Measurements from ENCODE around the gene DSEL.

The DSEL gene

DNA sequence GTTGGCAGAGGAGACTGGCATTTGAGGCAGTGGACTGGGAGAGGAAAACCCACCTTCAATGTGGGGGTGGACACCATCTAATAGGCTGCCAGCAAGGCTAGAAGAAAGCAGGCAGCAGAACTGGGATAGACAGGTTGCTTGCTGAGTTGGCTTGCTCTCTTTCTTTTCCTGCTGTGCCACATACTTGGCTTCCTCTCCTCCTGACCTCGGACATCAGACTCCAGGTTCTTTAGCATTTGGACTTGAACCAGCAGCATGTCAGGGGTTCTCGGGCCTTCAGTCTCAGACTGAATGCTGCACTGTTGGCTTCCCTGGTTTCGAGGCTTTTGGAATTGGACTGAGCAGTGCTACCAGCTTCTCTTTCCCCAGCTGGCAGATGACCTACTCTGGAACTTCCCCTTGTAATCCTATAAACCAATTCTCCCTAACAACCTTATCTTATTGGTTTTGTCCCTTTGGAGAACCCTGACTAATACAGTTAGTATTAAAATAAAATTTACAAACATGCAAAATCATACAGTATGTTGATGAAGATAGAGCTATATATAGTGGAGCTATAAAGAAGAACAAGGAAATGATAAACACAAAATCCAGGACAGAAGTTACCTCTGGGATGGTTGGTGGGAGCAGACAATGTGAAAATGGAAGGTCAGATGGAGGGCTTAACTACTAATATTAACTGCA is 15.9 kb downstream of the DSEL start:
- DNase-seq (ENCODE audit: low read depth), result no peak

DNA sequence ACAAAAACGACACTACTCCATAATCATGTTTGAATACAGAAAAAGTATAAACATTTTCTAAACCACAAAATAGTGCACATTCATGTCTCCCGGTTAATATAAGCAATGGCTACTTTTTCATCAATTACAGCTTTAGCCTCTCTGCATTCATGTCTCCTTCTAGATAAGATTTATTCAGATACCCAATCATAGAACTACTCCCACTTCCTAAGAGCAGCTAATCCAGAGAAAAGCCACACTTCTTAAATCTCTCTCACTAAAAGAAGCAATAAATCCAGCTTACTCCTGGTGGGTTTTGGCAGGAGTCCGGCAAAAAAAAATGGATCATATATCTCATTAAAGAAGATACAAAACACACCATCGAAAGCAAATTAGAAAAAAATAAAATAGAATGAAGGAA is 20.1 kb downstream of the DSEL start:
- no peak for DNase-seq (ENCODE audit: low read depth)

DNA sequence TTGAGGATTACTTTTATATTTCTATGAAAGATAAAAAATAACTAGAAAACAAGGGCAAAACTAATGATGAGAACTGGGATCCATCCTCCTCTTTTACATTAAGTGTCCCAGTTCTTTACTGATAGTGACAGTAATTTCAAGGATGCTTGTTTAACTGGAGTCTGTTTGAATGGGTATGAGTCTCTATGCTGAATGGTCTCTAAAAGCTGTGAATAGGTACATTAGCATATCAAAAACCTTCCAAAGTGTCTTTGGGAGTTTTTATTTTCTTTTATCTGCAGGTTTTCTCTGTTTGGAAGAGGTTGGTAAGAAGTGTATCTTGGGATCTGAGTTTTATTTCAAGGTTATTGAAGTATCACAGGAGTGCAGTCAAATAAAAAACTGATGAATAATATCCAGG is 30.0 kb downstream of the DSEL start:
- no peak for DNase-seq (ENCODE audit: low read depth)

DNA sequence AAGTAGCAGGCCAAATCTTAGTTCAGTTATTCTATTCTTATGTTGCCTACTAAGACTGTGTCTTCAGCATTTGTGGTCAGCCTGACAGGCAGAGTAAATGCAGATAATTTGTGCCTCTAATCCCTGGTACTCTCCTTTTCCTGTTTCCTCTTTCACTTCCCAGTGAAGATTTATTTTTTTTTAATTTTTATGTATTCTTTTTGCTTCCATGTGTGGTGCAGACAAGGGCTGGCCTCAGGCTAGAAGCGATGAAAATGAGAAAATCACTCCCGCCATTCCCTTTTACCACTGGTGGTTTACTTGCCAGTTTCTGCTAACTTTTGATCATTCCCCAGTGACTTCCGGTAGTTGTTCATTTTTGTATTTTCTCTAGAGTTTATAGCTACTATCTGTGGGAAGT is 30.9 kb downstream of the DSEL start:
- DNase-seq (ENCODE audit: low read depth), result no peak

DNA sequence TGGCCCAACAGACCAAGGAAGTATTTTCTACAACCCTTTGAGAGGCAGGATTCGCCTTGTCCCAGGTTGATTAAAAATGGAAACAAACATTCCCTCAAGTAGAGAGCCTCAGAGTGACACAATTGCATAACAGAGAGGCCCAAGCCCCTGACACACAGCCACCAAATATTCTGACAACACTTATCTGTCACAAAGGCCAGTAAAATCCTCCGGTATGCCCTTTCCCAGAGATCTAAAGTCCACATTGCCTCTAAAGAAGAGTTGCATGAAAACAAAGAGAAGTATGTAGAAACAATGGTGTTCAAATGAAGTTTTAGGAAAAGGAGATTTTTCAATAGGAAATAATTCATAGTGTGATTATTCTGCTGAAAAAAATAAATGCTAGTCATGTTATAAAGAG is 32.1 kb downstream of the DSEL start:
- no peak for DNase-seq (ENCODE audit: low read depth)

DNA sequence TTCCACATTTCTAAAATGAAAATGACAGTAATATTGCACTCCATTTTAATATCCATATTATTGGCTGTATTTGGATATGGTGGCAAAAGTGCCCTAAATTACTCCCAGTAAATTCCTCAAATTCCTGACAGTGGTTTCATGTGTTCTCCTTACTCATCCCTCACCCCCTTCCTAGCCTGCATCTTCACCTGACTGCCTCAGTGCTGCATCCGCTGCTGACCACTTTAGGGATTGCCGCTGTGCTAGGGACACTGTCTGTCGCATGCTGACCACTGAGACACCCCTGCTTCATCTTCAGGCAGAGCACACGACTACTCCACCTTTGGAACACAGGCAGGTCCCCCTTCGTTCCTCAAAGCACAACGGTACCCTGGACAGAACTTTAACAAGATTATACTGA is 32.6 kb downstream of the DSEL start:
- DNase-seq (ENCODE audit: low read depth), result no peak

DNA sequence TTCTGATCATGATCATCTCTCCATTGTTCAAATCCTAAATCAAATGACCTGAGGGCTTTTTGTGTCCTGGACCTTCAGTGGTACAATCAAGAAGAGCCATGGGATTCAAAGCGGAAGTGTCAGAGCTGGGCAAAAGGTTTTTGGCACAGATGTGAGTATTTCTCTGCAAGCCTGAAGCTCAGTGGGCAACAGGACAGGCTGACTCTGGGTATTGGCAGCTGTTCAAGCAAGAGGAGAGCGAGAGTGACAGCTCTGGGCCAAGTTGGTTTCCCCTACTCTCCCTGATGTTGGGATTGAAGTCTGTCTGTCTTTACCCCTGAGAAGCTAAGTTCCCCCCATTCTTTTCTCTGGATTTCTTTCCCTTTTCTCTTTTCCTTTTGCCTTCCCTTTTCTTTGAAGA is 33.3 kb downstream of the DSEL start:
- no peak for DNase-seq (ENCODE audit: low read depth)

DNA sequence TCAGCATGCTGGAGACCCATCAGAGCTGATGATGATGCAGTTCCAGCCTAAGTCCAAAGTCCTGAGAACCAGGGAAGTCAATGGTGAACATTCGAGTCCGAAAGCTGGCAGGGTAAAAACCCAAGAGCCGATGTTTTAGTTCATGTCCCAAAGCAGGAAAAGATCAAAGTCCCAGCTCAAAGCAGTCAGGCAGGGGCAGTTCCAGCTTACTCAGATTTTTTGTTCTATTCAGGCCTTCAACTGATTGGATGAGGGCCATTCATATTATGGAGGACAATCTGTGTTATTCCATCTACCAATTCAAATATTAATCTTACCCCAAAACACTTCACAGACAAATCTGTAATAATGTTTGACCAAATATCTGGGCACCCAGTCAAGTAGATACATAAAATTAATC is 38.3 kb downstream of the DSEL start:
- no peak for DNase-seq (ENCODE audit: low read depth)

DNA sequence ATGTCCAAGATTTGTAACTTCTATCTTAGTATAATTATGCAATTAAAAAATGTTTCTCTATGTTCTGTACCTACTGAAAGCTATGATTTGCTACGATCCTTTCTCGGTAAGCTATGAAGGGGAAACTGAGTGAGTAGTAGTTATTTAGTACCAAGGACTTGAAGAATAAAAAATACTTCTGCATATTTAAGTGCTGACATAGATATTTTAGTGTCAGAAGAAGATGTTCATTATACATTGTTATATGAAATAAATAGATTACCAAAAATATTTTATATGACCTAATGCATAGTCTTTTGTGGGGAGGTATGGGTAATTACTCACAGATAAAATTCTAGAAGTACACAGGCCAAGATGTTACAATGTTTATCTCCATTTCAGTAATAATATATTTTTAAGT is 39.0 kb downstream of the DSEL start:
- no peak for DNase-seq (ENCODE audit: low read depth)

DNA sequence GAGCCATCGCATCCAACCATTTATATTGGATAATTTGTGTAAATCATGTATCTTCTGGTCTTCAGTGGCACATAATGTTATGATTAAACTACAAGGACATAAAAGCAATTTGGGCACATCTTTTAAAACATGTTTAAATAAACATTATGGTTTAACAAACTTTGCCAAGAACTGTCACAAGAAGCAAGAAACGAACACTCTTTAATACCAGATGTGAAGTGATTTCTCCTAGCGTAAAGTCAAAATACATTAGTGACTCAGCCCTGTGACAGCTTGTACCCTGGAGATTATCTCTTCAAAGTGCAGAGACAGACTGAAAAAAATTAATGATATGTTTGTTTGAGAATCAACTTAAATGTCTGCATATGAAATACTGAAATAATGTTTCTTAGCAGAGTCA is 39.9 kb downstream of the DSEL start:
- no peak for DNase-seq (ENCODE audit: low read depth)

DNA sequence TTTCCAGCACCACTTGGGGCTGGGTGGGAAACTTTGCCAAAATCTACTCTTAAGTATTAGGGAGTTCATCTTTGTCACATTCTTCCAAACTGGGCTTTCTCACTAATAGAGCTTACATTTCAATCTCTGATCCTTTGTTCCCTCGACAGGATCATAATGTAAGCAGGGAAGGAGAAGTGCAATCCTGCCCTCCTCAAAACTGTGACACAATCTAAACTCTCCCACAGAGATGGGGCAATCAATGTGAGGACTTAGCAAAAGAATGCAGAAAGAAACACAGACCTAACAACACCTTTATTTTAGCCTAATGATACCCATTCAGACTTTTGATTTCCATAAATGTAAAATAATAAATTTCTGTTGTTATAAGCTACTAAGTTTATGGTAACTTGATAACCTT is 40.8 kb downstream of the DSEL start:
- DNase-seq (ENCODE audit: low read depth), result no peak

DNA sequence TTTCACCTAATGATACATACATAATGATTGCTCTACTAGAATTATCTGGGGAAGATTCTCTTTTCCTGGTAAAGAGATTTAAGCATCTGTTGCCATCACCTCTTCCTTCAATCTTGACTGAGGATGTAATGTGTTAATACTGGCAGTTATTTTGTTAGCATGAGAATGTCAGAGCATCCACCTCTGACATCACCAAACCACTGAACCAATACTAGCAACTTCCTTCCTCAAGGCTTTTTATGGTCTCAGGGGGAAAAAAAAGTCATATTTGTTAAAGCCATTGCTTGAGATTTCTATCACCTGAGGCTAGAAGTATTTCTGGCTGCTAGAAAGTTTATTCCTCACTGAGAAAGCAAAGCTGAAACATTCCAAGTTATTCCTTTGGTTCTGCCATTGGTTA is 48.5 kb downstream of the DSEL start:
- DNase-seq (ENCODE audit: low read depth), result no peak

DNA sequence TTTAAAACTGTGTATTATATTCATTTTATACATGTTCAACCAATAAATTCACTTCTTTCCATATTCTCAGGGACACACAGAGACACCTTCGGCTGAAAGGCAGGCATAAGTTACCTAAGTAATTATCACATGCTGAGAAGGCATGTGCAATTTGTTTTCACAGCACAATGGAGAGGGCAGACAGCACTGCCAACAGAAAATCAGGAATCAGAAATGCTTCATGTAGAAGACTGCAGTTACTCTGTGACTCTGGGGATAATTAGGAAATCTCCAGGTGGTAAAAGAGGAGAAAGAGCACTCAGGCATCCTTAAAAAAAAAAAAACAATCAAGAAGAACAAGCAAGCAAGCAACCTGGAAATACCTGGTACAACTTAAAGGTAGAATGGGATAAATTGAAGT is 49.3 kb downstream of the DSEL start:
- no peak for DNase-seq (ENCODE audit: low read depth)

DNA sequence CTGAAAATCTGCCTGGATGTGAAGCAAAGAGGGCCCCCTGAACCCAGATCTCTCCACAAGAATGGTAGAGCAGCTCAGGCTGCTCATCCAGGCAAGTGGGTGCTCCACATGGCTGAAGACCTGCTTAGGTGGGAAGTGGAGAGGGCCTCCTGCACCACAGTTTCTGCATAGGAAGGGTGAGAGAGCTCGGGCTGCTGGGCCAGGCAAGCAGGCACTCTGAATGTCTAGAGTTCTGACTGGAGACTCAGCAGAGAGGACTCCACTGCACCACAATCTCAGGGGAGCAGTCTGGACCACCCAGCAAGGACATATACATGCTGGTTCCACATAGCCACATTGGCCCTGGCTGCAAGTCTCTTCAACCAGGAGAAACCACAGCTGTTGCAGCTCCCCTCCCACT is 52.0 kb downstream of the DSEL start:
- no peak for DNase-seq (ENCODE audit: low read depth)

DNA sequence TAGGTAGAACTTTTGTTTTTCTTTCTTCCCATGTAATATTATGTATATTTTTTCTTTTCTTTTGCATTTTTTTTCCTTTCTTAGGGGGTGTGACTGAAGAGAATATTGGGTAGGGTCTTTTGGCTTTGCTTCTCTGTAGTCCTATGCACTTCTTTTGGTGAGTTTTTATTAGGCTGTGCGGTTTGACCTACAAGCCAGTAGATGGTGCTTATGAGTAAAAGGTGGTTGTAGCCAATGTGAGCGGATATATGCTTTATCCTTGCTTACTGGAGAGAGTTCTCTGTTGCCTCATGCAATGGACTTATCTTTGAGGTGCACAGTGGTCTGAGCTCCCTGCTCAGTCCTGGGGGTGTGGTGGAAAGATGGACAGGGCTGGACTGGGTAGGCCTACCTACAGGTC is 52.7 kb downstream of the DSEL start:
- DNase-seq (ENCODE audit: low read depth), result no peak

DNA sequence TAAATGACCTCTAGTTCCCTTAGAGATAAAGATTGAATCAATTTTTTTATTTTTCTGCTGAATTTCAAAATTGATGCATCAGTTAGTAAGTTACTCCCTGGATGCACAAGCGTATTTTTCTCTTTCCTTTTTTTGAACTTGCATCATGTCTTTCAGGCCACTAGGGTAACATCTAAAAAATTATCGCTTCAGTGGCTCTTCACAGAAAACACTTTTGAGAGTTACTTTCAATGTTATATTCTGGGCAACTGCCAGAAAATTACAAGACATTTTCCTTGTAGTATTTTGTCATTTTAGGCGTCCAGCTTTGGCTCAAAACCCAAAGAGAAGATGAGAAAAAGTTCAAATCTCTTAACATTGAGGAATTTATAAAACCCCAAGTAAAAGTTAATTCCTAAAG is 59.8 kb downstream of the DSEL start:
- no peak for DNase-seq (ENCODE audit: low read depth)
